Measurements from ENCODE around the gene PSORS1C1.

The PSORS1C1 gene

GRCh38 chr6:31096656-31097055 is 17.9 kb upstream of the PSORS1C1 start:
- DNase-seq: no peak

- DNase-seq: no peak
Observed at GRCh38 chr6:31098449-31098938, 16.1 kb upstream of the PSORS1C1 start.

GRCh38 chr6:31103136-31103535 is 11.5 kb upstream of the PSORS1C1 start:
- no peak for DNase-seq

DNA sequence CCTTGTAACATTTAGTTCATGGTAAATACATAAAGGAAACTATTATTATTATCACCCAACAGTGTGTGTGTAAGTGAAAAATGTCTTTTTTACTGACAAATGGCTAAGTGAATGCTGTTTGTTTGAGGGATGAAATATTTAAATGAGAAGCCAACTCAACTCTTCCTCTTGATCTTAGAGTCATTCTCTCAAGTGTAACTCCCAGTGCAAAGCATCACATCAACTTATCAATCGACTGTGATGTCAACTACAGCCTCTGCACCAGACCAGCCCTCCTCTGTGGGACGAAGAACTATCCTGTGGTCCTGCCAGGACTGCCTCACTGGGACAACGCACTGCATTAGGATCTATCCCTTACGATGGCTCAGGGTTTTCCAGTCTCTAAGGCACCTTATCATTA is 7.5 kb upstream of the PSORS1C1 start:
- DNase-seq: no peak

- DNase-seq: no peak
Observed at GRCh38 chr6:31110825-31111582, 3.6 kb upstream of the PSORS1C1 start.

- DNase-seq: no peak
Observed at GRCh38 chr6:31111712-31112111, 2.9 kb upstream of the PSORS1C1 start.

GRCh38 chr6:31112478-31112877 is 2.1 kb upstream of the PSORS1C1 start, which contains the start of gene C6orf15:
Gene C6orf15 (minus strand): TSS chr6:31112575. CDS start chr6:31112555, 20 bp downstream.
- no peak for DNase-seq

DNA sequence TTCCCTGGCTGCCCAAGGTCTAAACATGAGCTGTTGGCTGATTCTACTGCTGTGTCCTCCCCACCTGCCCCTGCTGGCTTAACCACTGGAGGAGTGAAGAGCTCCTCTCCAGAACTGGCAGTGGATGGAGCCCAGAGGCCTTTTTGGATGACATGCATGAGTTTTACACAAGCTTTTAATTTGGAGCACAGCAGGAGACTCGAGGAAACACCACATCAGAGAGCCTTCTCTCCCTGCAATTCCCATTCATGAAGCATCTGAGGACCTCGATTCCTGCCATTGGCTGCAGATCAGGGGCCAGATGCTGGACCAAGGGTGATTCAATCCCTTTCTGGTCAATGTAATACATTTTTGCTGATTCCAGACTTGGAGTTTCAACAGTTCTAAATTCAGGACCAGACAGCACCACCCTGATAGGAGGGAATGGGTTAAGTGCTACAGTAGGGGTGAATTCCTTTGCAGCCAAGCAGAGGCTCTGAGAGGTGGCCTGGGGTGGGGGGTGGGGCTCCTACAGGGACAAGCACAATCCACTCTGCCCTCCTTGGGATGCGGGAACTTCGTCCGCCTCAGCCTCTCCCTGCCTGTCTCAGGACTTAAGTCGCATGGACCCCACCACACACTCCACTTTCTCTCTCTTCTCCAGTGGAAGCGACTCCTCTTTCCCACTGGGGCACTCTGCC is 599 bp upstream of the PSORS1C1 start:
- no peak for DNase-seq

DNA sequence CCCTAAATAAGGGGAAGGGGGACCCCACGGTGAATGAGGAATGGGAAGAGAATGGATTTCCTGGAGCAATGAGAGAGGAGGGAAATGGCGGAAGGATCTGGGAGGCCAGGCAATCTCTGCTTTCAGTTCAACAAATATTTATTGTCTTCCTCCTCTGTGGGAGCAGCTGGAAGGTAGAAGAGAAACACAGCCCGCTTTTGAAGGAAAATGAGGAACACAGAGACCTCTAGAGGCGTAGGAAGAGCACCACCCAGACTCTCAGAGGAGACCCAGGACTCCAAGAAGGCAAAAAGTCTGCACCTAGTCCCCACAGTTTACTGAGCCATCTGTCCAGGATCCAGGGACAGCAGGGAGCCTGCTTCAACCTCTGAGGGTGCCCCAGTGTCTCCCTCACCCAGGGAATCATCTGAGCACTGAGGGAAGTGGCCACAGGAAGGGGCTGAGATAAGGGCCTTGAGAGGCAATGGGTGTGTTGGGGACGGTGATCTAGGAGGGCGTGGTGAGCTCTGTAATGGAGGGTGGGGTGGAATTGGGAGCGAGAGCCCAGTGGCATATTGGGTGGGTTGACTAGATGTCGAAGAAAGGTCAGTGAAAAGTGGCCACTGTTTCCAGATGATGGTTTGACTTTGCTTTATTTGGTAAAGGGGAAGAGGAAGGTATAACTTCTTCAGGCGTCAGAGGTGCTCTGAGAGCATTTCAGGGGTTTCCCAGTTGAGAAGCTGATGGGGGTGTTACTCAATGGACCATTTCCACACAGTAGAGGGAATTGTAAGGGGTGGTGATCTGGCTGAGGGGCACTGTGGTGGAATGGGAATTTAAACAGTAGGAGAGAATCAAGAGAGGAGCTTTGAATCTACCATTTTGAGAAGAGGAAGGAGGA is 610 bp downstream of the PSORS1C1 start:
- no peak for DNase-seq

DNA sequence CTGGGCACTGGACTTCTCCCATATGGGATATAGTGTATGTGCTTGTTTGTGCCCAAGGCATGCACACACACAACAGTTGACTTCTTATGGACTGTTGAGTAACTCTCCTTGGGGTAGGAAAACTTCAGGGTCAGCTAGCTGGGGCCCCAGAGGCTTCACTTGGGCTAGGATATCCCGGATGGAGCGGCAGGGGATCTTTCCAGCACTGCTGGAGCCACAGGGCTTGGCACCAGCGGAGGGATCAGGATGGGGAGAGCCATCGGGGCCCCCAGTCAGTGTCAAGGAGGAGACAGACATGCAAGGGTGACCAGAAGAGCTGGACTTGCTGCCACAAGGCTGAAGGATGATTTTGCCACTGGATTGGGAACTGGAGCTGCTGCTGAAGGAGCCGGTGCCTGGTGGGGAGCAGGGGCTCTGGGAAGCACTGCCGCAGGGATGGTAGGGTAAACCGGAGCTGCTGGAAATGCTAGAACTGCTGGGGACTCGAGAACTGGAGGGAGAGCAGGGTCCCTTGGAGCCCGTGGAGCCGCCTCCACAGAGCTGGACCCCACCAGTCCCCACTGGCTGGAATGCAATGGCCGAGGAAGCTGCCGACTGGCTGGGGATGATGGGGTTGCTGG is 1.5 kb downstream of the PSORS1C1 start:
- no peak for DNase-seq

DNA sequence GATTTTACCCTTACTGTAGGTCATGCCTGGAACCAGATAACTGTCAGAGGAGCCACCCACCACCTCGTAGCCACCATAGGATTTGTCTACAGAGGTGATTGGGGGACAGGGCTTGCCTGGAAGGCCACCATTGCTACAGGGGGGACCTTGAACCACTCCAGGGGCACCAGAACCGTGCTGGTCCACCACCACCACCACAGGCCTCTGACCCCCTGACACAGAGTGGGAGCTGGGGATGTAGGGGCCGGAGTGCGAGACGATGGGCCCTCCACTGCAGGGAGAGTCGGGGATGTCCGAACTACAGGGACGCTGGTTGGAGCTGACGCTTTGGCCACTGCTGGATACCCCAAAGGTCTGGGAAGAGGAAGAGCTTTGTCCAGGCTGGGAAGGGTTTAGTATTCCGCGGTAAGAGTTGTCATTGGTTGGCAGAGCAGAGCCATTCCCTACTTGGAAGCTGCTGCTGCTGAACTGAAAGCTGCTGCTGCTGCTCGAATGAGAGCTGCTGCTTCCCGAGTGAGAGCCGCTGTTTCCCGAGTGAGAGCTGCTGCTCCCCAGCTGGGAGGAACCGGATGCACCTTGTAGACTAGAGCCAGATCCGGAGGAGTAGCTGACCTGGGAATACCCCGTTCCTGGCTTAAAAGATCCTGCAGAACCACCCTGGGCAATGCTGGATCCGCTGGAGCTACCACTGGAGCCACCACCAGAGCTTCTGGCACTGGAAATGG is 2.2 kb downstream of the PSORS1C1 start:
- DNase-seq: no peak

DNA sequence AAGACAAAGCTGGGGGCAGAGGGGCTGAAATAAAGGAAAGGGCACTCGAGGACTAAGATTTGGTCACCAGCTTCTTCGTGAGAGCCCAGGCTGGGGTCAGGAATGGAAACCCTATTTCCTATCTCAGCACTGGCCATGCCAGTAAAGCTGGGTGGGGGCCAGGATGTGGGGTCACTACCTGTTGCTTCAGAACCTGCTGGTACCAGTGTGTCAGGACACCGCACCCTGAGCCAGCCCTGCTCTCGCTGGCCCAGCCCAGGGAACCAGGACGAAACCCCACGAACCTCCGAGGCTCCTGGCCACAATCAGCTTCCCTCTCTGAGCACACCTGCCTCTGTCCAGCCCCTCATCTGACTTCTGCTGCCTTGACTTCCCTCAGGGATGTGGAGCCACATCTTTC is 3.6 kb downstream of the PSORS1C1 start:
- DNase-seq: no peak

DNA sequence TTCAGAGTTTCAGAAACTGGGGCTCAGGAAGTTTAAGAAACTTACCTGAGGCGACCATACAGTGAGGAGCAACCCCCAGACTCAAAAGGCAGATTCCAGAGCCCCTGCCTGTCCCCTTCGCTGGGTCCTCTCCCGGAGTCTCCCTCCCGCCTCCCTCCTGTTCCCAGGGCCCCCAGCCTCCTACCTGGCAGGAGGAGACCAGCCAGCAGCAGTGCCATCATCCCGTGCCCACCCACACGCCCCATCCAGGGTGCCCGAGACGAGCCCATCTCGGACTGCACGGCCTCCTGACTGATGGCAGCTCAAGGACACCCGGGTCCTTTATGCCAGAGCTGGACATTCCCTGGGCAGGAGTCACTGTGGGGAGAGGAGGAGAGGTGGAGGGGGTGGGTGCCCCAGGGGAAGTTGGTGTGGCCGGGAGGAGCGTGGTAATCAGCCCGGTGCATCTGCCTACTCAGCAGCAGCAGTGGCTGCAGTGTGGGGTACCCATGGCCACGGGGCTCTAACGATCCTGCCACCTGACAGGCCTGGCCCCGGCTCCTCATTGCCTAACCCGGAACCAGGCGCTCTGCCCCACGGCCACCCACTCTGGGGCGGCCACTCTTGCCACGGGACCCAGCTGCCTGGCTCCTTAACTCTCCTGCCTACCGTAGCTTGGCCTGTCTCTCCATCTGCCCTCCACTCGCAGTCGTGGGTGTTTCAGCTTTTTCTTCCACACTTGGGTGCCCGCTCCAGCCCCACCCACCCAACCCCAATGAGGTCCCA is 5.7 kb downstream of the PSORS1C1 start, which contains the start of gene CDSN:
CDSN (minus strand) TSS at position 296 of the 765 bp plus-strand sequence; CDS start at position 269, 27 bp downstream.
- no peak for DNase-seq

GRCh38 chr6:31121131-31121790 is 6.7 kb downstream of the PSORS1C1 start:
- DNase-seq: no peak

DNA sequence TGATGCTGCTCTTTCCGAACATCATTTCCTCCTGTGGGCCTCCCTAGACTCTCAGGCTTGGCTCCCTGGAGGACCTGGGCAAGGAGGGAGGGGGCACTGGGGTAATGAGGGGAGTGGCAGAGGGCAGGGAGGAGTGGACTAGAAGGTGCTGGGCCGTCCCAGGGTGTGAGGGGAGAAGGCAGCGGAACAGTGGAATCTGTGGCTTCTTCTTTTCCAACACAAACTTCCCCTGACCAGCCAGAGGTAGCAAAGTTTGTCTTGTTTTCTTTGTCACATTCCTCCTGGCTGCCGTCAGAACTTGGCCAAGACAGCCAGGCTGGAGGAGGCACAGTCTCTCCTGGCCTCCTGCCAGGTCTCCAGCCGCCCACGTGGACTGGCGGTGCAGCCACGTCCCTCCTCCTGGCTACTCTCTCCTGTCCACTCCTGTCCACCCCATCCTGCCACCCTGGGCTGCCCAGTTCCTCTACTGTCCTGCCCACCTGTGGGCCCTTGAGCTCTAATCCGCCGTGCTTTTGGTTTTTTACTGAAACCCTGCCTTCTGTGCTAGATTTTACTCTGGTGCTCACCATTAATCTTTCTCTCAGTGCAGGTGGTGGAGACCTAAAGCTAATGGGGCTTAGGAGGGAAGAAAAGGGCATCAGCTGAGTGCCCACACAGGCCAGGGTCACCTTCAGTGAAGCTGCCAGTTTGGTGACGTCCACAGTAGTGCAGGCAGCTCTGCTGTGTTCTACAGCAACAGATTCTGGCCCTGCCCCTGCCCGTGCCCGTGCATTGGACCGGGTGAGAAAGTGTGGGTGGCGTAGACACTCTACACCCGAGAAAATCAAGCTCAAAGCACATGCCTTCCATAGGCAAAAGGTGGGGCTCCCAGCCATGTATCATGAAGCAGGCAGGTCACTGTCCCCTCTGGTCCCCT is 8.4 kb downstream of the PSORS1C1 start:
- no peak for DNase-seq

DNA sequence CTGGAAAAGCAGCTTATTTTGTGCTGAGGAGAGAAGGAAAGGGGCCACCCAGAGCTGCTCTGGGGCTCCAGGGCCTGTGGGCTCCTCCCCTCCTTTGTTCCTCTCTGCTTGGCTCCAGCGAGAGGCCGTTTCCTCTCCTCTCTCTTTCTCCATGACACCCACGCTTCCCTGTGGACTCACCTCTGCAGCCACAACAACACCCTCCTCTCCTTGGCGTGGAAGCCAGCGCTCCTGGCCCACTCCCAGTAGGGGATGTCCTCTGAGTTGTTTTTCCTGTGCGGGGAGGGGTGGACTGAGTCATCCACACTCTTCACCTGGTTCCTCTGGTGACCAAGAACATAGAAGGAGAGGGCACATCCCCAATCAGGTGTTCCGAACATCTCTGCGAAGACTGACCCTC is 10.6 kb downstream of the PSORS1C1 start:
- no peak for DNase-seq

- no peak for DNase-seq
Observed at GRCh38 chr6:31125586-31126363, 11.2 kb downstream of the PSORS1C1 start.

DNA sequence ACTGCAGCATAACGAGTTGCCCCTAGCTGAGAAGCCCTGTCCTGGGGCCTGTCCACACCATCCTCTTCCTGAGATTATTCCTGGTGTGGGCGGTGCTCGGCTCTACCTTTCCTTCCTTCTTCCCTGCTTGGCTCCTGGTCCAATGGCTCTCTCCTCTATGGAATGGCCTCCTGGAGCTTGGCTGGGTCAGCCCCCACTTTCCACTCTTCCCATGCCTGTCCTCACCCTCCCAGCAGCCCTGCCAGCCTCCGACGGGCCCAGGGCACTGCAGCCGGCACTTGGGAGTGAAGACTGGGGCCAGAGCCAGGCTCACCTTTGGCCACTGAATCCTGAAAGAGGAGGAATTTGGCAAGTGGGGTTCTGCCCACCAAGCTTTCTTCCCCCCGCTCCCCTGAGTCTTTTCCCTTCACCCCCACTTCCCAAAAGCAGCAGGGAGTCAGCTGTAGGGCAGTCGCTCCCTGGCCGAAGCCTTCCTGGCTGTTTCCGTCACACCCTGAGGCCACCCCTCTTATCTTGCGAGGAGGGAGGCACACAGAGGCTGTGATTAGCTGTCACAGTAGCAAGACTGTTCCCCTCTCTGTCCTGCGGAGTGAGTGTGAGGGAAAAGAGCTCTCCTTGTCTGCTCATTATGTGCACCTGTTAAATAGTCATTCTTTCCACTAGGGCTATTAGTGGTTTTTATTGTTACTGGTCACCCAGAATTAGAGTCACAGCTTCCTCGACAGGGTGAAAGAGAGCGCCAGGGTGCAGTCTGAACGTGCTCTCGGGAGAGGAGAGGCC is 12.0 kb downstream of the PSORS1C1 start:
- DNase-seq: no peak
